ENCODE measurements around the gene KCNAB1.

The KCNAB1 gene

GRCh38 chr3:156349111-156349510 is 228.7 kb downstream of the KCNAB1 start:
- H2AK5ac ChIP-seq (ENCODE audit: low read length, severe bottlenecking) = no peak overlapping the region

GRCh38 chr3:156349978-156350377 is 229.6 kb downstream of the KCNAB1 start:
- Histone ChIP-seq H3K4me3 (ENCODE audit: insufficient read depth in 1 of 2, low read depth in 1 of 2, low read length in 2 of 2) (no peak overlapping the region), H3K79me1 (replicated peaks; ENCODE audit: low read length, poor library complexity, severe bottlenecking) (no peaks in the 10 kb centered on the region), H2BK120ac (ENCODE audit: low read depth, low read length) (no peak overlapping the region), H2BK15ac (ENCODE audit: low read depth, poor library complexity, severe bottlenecking) (no peak overlapping the region), H3K27ac (ENCODE audit: low read length, poor library complexity, severe bottlenecking) (no peak overlapping the region), H3K9me3 (ENCODE audit: control insufficient read depth, low read length) (no peaks in the 10 kb centered on the region), H2AK5ac (ENCODE audit: low read length, severe bottlenecking) (no peak overlapping the region), H4K8ac (ENCODE audit: low read length) (no peak overlapping the region), H4K91ac (ENCODE audit: low read length) (no peak overlapping the region), H2BK12ac (ENCODE audit: low read length in 2 of 2) (no peak overlapping the region), H2AFZ (ENCODE audit: low read depth, low read length) (no peak overlapping the region), H3K27me3 (ENCODE audit: control insufficient read depth in 1 of 2, insufficient read depth in 1 of 2, low read length in 2 of 2) (no peaks in the 10 kb centered on the region), H3K9ac (ENCODE audit: low read length) (no peak overlapping the region), H3K4ac (ENCODE audit: low read depth in 1 of 2, low read length in 2 of 2) (no peak overlapping the region), H3K14ac (ENCODE audit: low read length in 2 of 2) (no peak overlapping the region), H3K23ac (ENCODE audit: low read length in 2 of 2) (no peak overlapping the region), H3K36me3 (ENCODE audit: control insufficient read depth in 1 of 2, insufficient read depth in 2 of 2, low read depth in 1 of 2, low read length in 2 of 2) (no peaks in the 10 kb centered on the region), H3K18ac (ENCODE audit: low read depth in 1 of 2, low read length in 2 of 2) (no peak overlapping the region), H3K4me2 (ENCODE audit: low read length, poor library complexity, severe bottlenecking) (no peak overlapping the region), H2BK5ac (ENCODE audit: low read depth, low read length, poor library complexity, severe bottlenecking) (no peak overlapping the region), H3K4me1 (ENCODE audit: control insufficient read depth, insufficient read depth, low read depth, low read length) (peaks cover 2% of the 10 kb centered on the region)
- DNase-seq = no peak

More at GRCh38 chr3:156349111-156349510, 228.7 kb downstream of the KCNAB1 start:
- Histone ChIP-seq H3K14ac (ENCODE audit: low read length in 2 of 2) (no peak overlapping the region), H3K4me1 (ENCODE audit: control insufficient read depth, insufficient read depth, low read depth, low read length) (peaks cover 2% of the 10 kb centered on the region), H3K9me3 (ENCODE audit: control insufficient read depth, low read length) (no peaks in the 10 kb centered on the region), H4K8ac (ENCODE audit: low read length) (no peak overlapping the region), H2BK12ac (ENCODE audit: low read length in 2 of 2) (no peak overlapping the region), H2BK15ac (ENCODE audit: low read depth, poor library complexity, severe bottlenecking) (no peak overlapping the region), H3K4ac (ENCODE audit: low read depth in 1 of 2, low read length in 2 of 2) (no peak overlapping the region), H3K27me3 (ENCODE audit: control insufficient read depth in 1 of 2, insufficient read depth in 1 of 2, low read length in 2 of 2) (no peaks in the 10 kb centered on the region), H4K91ac (ENCODE audit: low read length) (no peak overlapping the region), H3K4me3 (ENCODE audit: insufficient read depth in 1 of 2, low read depth in 1 of 2, low read length in 2 of 2) (no peak overlapping the region), H3K36me3 (ENCODE audit: control insufficient read depth in 1 of 2, insufficient read depth in 2 of 2, low read depth in 1 of 2, low read length in 2 of 2) (no peaks in the 10 kb centered on the region), H2AFZ (ENCODE audit: low read depth, low read length) (no peak overlapping the region), H2BK120ac (ENCODE audit: low read depth, low read length) (no peak overlapping the region), H3K9ac (ENCODE audit: low read length) (no peak overlapping the region), H3K18ac (ENCODE audit: low read depth in 1 of 2, low read length in 2 of 2) (no peak overlapping the region), H3K27ac (ENCODE audit: low read length, poor library complexity, severe bottlenecking) (no peak overlapping the region), H3K4me2 (ENCODE audit: low read length, poor library complexity, severe bottlenecking) (no peak overlapping the region), H3K79me1 (replicated peaks; ENCODE audit: low read length, poor library complexity, severe bottlenecking) (no peaks in the 10 kb centered on the region), H2BK5ac (ENCODE audit: low read depth, low read length, poor library complexity, severe bottlenecking) (no peak overlapping the region), H3K23ac (ENCODE audit: low read length in 2 of 2) (no peak overlapping the region)
- DNase-seq = no peak

GRCh38 chr3:156350781-156351180 is 230.4 kb downstream of the KCNAB1 start:
- H2AK5ac ChIP-seq (ENCODE audit: low read length, severe bottlenecking) = no peak overlapping the region
- no peak overlapping the region for H3K9ac ChIP-seq (ENCODE audit: low read length)
- no peak overlapping the region for H2BK15ac ChIP-seq (ENCODE audit: low read depth, poor library complexity, severe bottlenecking)
- no peaks in the 10 kb centered on the region for H3K79me1 ChIP-seq (replicated peaks; ENCODE audit: low read length, poor library complexity, severe bottlenecking)
- H3K4me1 ChIP-seq (ENCODE audit: control insufficient read depth, insufficient read depth, low read depth, low read length) = peaks cover 2% of the 10 kb centered on the region
- H2BK120ac ChIP-seq (ENCODE audit: low read depth, low read length) = no peak overlapping the region
- no peak overlapping the region for H3K18ac ChIP-seq (ENCODE audit: low read depth in 1 of 2, low read length in 2 of 2)
- H2AFZ ChIP-seq (ENCODE audit: low read depth, low read length) = no peak overlapping the region
- H3K14ac ChIP-seq (ENCODE audit: low read length in 2 of 2) = no peak overlapping the region
- H4K8ac ChIP-seq (ENCODE audit: low read length) = no peak overlapping the region
- no peaks in the 10 kb centered on the region for H3K36me3 ChIP-seq (ENCODE audit: control insufficient read depth in 1 of 2, insufficient read depth in 2 of 2, low read depth in 1 of 2, low read length in 2 of 2)
- H4K91ac ChIP-seq (ENCODE audit: low read length) = no peak overlapping the region
- no peak overlapping the region for H3K27ac ChIP-seq (ENCODE audit: low read length, poor library complexity, severe bottlenecking)
- no peaks in the 10 kb centered on the region for H3K27me3 ChIP-seq (ENCODE audit: control insufficient read depth in 1 of 2, insufficient read depth in 1 of 2, low read length in 2 of 2)
- no peak overlapping the region for H3K4me3 ChIP-seq (ENCODE audit: insufficient read depth in 1 of 2, low read depth in 1 of 2, low read length in 2 of 2)
- WGBS = 89% methylated on average over 4 of the region's 4 CpGs
- no peak overlapping the region for H3K23ac ChIP-seq (ENCODE audit: low read length in 2 of 2)
- no peak overlapping the region for H2BK5ac ChIP-seq (ENCODE audit: low read depth, low read length, poor library complexity, severe bottlenecking)
- H3K4me2 ChIP-seq (ENCODE audit: low read length, poor library complexity, severe bottlenecking) = no peak overlapping the region
- no peaks in the 10 kb centered on the region for H3K9me3 ChIP-seq (ENCODE audit: control insufficient read depth, low read length)
- no peak overlapping the region for H2BK12ac ChIP-seq (ENCODE audit: low read length in 2 of 2)
- no peak overlapping the region for H3K4ac ChIP-seq (ENCODE audit: low read depth in 1 of 2, low read length in 2 of 2)
- no peak for DNase-seq

- Histone ChIP-seq H3K4me1 (ENCODE audit: control insufficient read depth, insufficient read depth, low read depth, low read length) (peaks cover 2% of the 10 kb centered on the region), H3K18ac (ENCODE audit: low read depth in 1 of 2, low read length in 2 of 2) (no peak overlapping the region), H3K36me3 (ENCODE audit: control insufficient read depth in 1 of 2, insufficient read depth in 2 of 2, low read depth in 1 of 2, low read length in 2 of 2) (no peaks in the 10 kb centered on the region), H3K9ac (ENCODE audit: low read length) (no peak overlapping the region), H2BK12ac (ENCODE audit: low read length in 2 of 2) (no peak overlapping the region), H2BK120ac (ENCODE audit: low read depth, low read length) (no peak overlapping the region), H3K4me3 (ENCODE audit: insufficient read depth in 1 of 2, low read depth in 1 of 2, low read length in 2 of 2) (no peak overlapping the region), H3K9me3 (ENCODE audit: control insufficient read depth, low read length) (no peaks in the 10 kb centered on the region), H2BK5ac (ENCODE audit: low read depth, low read length, poor library complexity, severe bottlenecking) (no peak overlapping the region), H3K4ac (ENCODE audit: low read depth in 1 of 2, low read length in 2 of 2) (no peak overlapping the region), H2BK15ac (ENCODE audit: low read depth, poor library complexity, severe bottlenecking) (no peak overlapping the region), H2AK5ac (ENCODE audit: low read length, severe bottlenecking) (no peak overlapping the region), H3K14ac (ENCODE audit: low read length in 2 of 2) (peak overlapping the region in 1 of 2 experiments; percentile 42), H3K23ac (ENCODE audit: low read length in 2 of 2) (no peak overlapping the region), H2AFZ (ENCODE audit: low read depth, low read length) (no peak overlapping the region), H3K4me2 (ENCODE audit: low read length, poor library complexity, severe bottlenecking) (no peak overlapping the region), H3K79me1 (replicated peaks; ENCODE audit: low read length, poor library complexity, severe bottlenecking) (no peaks in the 10 kb centered on the region), H3K27ac (ENCODE audit: low read length, poor library complexity, severe bottlenecking) (no peak overlapping the region), H4K91ac (ENCODE audit: low read length) (no peak overlapping the region), H4K8ac (ENCODE audit: low read length) (no peak overlapping the region), H3K27me3 (ENCODE audit: control insufficient read depth in 1 of 2, insufficient read depth in 1 of 2, low read length in 2 of 2) (no peaks in the 10 kb centered on the region)
- WGBS = 93% methylated on average over 6 of the region's 6 CpGs
- no peak for DNase-seq
Measured at GRCh38 chr3:156351783-156352182, 231.4 kb downstream of the KCNAB1 start.
